Measurements from ENCODE around the gene LYAR.

DNA sequence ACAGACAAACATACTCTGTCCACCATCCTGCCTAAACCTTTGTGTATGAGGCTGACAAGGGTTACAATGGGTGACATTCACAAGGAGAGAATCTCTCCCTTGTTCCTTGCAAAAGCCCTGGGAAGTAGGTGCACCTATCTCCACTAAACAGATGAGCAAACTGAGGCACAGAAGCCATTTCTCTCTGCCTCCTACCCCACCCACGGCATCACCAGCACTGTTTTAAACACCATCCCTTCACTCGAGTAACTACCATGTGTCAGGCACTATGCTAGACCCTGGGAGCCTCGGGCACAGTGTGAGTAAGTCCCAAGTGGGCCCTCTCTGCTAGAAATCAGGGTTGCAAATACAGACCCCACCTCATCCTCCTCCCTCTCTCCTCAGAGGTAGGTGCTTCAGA lies 899 bp downstream of the LYAR start:
- TF ChIP-seq EZH2 (conservative IDR thresholded peaks at IDR 0.05; ENCODE audit: low read depth, low read length): no peak
- no peak for TF ChIP-seq JUN (CRISPR knock-in tag; IDR thresholded peaks at IDR 0.05)
- TF ChIP-seq, protein P1, sequence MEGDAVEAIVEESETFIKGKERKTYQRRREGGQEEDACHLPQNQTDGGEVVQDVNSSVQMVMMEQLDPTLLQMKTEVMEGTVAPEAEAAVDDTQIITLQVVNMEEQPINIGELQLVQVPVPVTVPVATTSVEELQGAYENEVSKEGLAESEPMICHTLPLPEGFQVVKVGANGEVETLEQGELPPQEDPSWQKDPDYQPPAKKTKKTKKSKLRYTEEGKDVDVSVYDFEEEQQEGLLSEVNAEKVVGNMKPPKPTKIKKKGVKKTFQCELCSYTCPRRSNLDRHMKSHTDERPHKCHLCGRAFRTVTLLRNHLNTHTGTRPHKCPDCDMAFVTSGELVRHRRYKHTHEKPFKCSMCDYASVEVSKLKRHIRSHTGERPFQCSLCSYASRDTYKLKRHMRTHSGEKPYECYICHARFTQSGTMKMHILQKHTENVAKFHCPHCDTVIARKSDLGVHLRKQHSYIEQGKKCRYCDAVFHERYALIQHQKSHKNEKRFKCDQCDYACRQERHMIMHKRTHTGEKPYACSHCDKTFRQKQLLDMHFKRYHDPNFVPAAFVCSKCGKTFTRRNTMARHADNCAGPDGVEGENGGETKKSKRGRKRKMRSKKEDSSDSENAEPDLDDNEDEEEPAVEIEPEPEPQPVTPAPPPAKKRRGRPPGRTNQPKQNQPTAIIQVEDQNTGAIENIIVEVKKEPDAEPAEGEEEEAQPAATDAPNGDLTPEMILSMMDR (CRISPR knock-in tag; IDR thresholded peaks at IDR 0.05): no peak
- TF ChIP-seq TBL1XR1 (IDR thresholded peaks at IDR 0.05; ENCODE audit: borderline replicate concordance, low read length, partially characterized antibody): no peak
- no peak for TF ChIP-seq GMEB1 (CRISPR knock-in tag; IDR thresholded peaks at IDR 0.05; ENCODE audit: borderline replicate concordance)
- TF ChIP-seq MBNL3 (CRISPR knock-in tag; conservative IDR thresholded peaks at IDR 0.05): no peak
- TF ChIP-seq ZNF510 (CRISPR knock-in tag; IDR thresholded peaks at IDR 0.05; ENCODE audit: low read depth): no peak
- TF ChIP-seq FOXA1 (IDR thresholded peaks at IDR 0.05): no peak
- TF ChIP-seq FOXA1 (CRISPR knock-in tag; IDR thresholded peaks at IDR 0.05): no peak
- no peak for TF ChIP-seq JUND (CRISPR knock-in tag; IDR thresholded peaks at IDR 0.05)
- no peak for TF ChIP-seq MIXL1 (CRISPR knock-in tag; IDR thresholded peaks at IDR 0.05)
- TF ChIP-seq TAF1 (CRISPR knock-in tag; IDR thresholded peaks at IDR 0.05): no peak
- no peak for TF ChIP-seq YEATS2 (CRISPR knock-in tag; IDR thresholded peaks at IDR 0.05; ENCODE audit: borderline replicate concordance)
- no peak for TF ChIP-seq ZNF687 (CRISPR knock-in tag; IDR thresholded peaks at IDR 0.05)

All from HepG2 (cell line).